ENCODE measurements around the gene WWC2. TPM values are rescaled to one million over a fixed set of nuclear protein-coding genes. Genes with fewer than 3 reads are reported as not detected.
A peak's percentile ranks its signal among the peaks of the same experiment; 100 is the strongest.

Gene WWC2
- polyA plus RNA-seq, 6 donors from 2014 or later: 0.07 to 0.88 (median 0.22) TPM; not detected in 1

- no peaks in the 10 kb centered on the region for H3K36me3 Mint-ChIP-seq
- no peak for DNase-seq
- no peak for ATAC-seq (ENCODE audit: low read depth in 2 of 2)
- H3K27ac Mint-ChIP-seq: peak overlapping the region in 1 of 6 donors; percentile 40
- no peak overlapping the region for H3K4me3 Mint-ChIP-seq
- peaks cover 2 to 10% (median 8%) of the 10 kb centered on the region in 3 donors for H3K27me3 Mint-ChIP-seq
- H3K9me3 Mint-ChIP-seq: peaks cover 0 to 3% (median 0%) of the 10 kb centered on the region in 7 donors
- no peaks in the 10 kb centered on the region for H3K4me1 Mint-ChIP-seq
Measured at GRCh38 chr4:183173580-183174526, 74.8 kb downstream of the WWC2 start.

- ATAC-seq (ENCODE audit: low read depth in 2 of 2): no peak
- Mint-ChIP-seq H3K27me3 (peaks cover 13 to 17% (median 17%) of the 10 kb centered on the region in 3 donors), H3K36me3 (no peaks in the 10 kb centered on the region), H3K4me3 (no peak overlapping the region), H3K4me1 (no peaks in the 10 kb centered on the region), H3K9me3 (peaks cover 0 to 3% (median 0%) of the 10 kb centered on the region in 7 donors), H3K27ac (no peak overlapping the region)
- DNase-seq: no peak
Measured at GRCh38 chr4:183175631-183176232, 76.7 kb downstream of the WWC2 start.

- ATAC-seq (ENCODE audit: low read depth in 2 of 2): no peak
- no peaks in the 10 kb centered on the region for H3K36me3 Mint-ChIP-seq
- no peak for DNase-seq
- peaks cover 13 to 17% (median 13%) of the 10 kb centered on the region in 3 donors for H3K27me3 Mint-ChIP-seq
- H3K4me3 Mint-ChIP-seq: no peak overlapping the region
- no peaks in the 10 kb centered on the region for H3K9me3 Mint-ChIP-seq
- no peaks in the 10 kb centered on the region for H3K4me1 Mint-ChIP-seq
- no peak overlapping the region for H3K27ac Mint-ChIP-seq
Measured at GRCh38 chr4:183177001-183177400, 77.9 kb downstream of the WWC2 start.

GRCh38 chr4:183178201-183178600 is 79.1 kb downstream of the WWC2 start:
- H3K27ac Mint-ChIP-seq: no peak overlapping the region
- H3K9me3 Mint-ChIP-seq: peaks cover 0 to under 1% (median 0%) of the 10 kb centered on the region in 7 donors
- no peak for DNase-seq
- no peak for ATAC-seq (ENCODE audit: low read depth in 2 of 2)
- H3K4me1 Mint-ChIP-seq: no peaks in the 10 kb centered on the region
- no peak overlapping the region for H3K4me3 Mint-ChIP-seq
- H3K27me3 Mint-ChIP-seq: peaks cover 10 to 17% (median 10%) of the 10 kb centered on the region in 3 donors
- H3K36me3 Mint-ChIP-seq: no peaks in the 10 kb centered on the region

- Mint-ChIP-seq H3K27me3 (peaks cover 10 to 25% (median 14%) of the 10 kb centered on the region in 3 donors), H3K4me3 (no peak overlapping the region), H3K9me3 (peaks cover 0 to 11% (median 2%) of the 10 kb centered on the region in 7 donors), H3K27ac (no peak overlapping the region), H3K36me3 (no peaks in the 10 kb centered on the region), H3K4me1 (no peaks in the 10 kb centered on the region)
- DNase-seq: no peak
- no peak for ATAC-seq (ENCODE audit: low read depth in 2 of 2)
Measured at GRCh38 chr4:183180096-183180495, 81.0 kb downstream of the WWC2 start.

- Mint-ChIP-seq H3K9me3 (peaks cover 0 to 14% (median 2%) of the 10 kb centered on the region in 7 donors), H3K27me3 (peaks cover 10 to 25% (median 14%) of the 10 kb centered on the region in 3 donors), H3K4me3 (no peak overlapping the region), H3K36me3 (no peaks in the 10 kb centered on the region), H3K27ac (no peak overlapping the region), H3K4me1 (no peaks in the 10 kb centered on the region)
- no peak for ATAC-seq (ENCODE audit: low read depth in 2 of 2)
- no peak for DNase-seq
Measured at GRCh38 chr4:183180621-183181020, 81.6 kb downstream of the WWC2 start.

GRCh38 chr4:183181081-183181480 is 82.0 kb downstream of the WWC2 start:
- peaks cover 10 to 26% (median 11%) of the 10 kb centered on the region in 3 donors for H3K27me3 Mint-ChIP-seq

GRCh38 chr4:183182873-183183725 is 84.0 kb downstream of the WWC2 start:
- Mint-ChIP-seq H3K9me3 (peaks cover 0 to 14% (median 5%) of the 10 kb centered on the region in 7 donors), H3K27ac (no peak overlapping the region), H3K36me3 (no peaks in the 10 kb centered on the region), H3K4me1 (no peaks in the 10 kb centered on the region), H3K27me3 (peaks cover 10 to 34% (median 18%) of the 10 kb centered on the region in 3 donors), H3K4me3 (no peak overlapping the region)
- DNase-seq (no peak), ATAC-seq (ENCODE audit: low read depth in 2 of 2) (no peak)

More at GRCh38 chr4:183181081-183181480, 82.0 kb downstream of the WWC2 start:
- ATAC-seq (ENCODE audit: low read depth in 2 of 2) (no peak), DNase-seq (no peak)
- Mint-ChIP-seq H3K4me1 (no peaks in the 10 kb centered on the region), H3K27ac (no peak overlapping the region), H3K4me3 (no peak overlapping the region), H3K9me3 (peaks cover 0 to 14% (median 2%) of the 10 kb centered on the region in 7 donors), H3K36me3 (no peaks in the 10 kb centered on the region)

GRCh38 chr4:183183906-183184535 is 85.0 kb downstream of the WWC2 start:
- DNase-seq: no peak
- Mint-ChIP-seq H3K27ac (no peak overlapping the region), H3K36me3 (no peaks in the 10 kb centered on the region), H3K9me3 (peaks cover 0 to 14% (median 5%) of the 10 kb centered on the region in 7 donors), H3K4me1 (no peaks in the 10 kb centered on the region), H3K4me3 (no peak overlapping the region), H3K27me3 (peaks cover 13 to 30% (median 23%) of the 10 kb centered on the region in 3 donors)
- ATAC-seq (ENCODE audit: low read depth in 2 of 2): no peak

GRCh38 chr4:183185018-183185417 is 86.0 kb downstream of the WWC2 start:
- H3K9me3 Mint-ChIP-seq: peaks cover 0 to 14% (median 5%) of the 10 kb centered on the region in 7 donors
- ATAC-seq (ENCODE audit: low read depth in 2 of 2) (no peak), DNase-seq (no peak)
- H3K36me3 Mint-ChIP-seq: no peaks in the 10 kb centered on the region
- no peak overlapping the region for H3K27ac Mint-ChIP-seq
- H3K4me3 Mint-ChIP-seq: no peak overlapping the region
- peaks cover 8 to 20% (median 18%) of the 10 kb centered on the region in 3 donors for H3K27me3 Mint-ChIP-seq
- no peaks in the 10 kb centered on the region for H3K4me1 Mint-ChIP-seq

- peak overlapping the region in 1 of 6 donors; percentile 14 for H3K27ac Mint-ChIP-seq
- ATAC-seq (ENCODE audit: low read depth in 2 of 2) (no peak), DNase-seq (no peak)
- H3K9me3 Mint-ChIP-seq: peaks cover 0 to 14% (median 5%) of the 10 kb centered on the region in 7 donors
- H3K27me3 Mint-ChIP-seq: peaks cover 8 to 18% (median 17%) of the 10 kb centered on the region in 3 donors
- H3K36me3 Mint-ChIP-seq: no peaks in the 10 kb centered on the region
- H3K4me3 Mint-ChIP-seq: no peak overlapping the region
- no peaks in the 10 kb centered on the region for H3K4me1 Mint-ChIP-seq
Measured at GRCh38 chr4:183185559-183185958, 86.5 kb downstream of the WWC2 start.

- no peaks in the 10 kb centered on the region for H3K4me1 Mint-ChIP-seq
- no peak for DNase-seq
Measured at GRCh38 chr4:183186813-183187212, 87.8 kb downstream of the WWC2 start.

More at GRCh38 chr4:183186813-183187212, 87.8 kb downstream of the WWC2 start:
- no peak overlapping the region for H3K4me3 Mint-ChIP-seq
- peaks cover 0 to 14% (median 5%) of the 10 kb centered on the region in 7 donors for H3K9me3 Mint-ChIP-seq
- H3K27ac Mint-ChIP-seq: no peak overlapping the region
- no peak for ATAC-seq (ENCODE audit: low read depth in 2 of 2)
- H3K27me3 Mint-ChIP-seq: peaks cover 15 to 18% (median 17%) of the 10 kb centered on the region in 3 donors
- H3K36me3 Mint-ChIP-seq: no peaks in the 10 kb centered on the region

All from naive B cell (primary cell).